AG09319 (cell line): ENCODE measurements around the gene OTP.

Experiments used
- DNase-seq: peaks from one replicate; pipeline ENCODE4 v3.0.0-alpha.2; 2010; ENCODE audit warnings: low read depth; ENCODE audit errors: extremely low read depth
- TF ChIP-seq, protein P1 (sequence below): IDR thresholded peaks from 2 replicates; pipeline ENCODE4 v1.5.1; 2011; ENCODE audit warnings: low read depth, mild to moderate bottlenecking, inconsistent platforms, low read length, moderate library complexity

The OTP gene

DNA sequence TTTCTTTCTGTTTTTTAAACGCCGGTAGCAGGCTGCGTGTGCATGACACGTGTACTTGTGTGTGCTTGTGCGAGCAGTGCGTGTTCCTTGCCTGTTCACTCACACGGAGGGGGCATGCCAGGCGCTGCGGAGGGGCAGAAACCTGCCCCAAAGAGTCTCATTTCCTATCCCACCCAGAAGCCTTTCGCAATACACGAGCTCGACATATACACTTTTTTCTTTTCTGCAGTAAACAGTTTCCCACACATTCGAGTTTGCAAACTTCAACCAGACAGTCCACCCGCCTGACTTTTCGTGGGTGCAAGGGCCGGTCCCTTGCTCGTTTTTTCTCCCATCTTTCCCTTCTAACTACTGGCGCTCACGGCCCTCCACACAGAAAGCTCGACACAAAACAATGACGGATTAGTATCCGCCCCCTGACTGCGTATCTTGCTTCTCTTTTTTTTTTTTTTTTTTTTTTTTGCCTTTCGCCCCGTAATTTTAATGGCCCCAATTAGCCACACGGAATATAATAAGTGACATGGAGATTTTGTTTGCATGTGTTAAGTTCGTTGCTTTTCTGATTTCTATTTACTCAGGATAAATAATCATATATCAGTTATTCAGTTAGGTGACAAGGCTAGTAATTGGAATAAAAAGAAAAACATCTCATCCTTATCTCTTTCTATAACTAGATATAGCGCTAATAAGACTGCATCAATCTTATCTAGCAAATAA is 5.3 kb upstream of the OTP start:
- TF ChIP-seq, protein P1, sequence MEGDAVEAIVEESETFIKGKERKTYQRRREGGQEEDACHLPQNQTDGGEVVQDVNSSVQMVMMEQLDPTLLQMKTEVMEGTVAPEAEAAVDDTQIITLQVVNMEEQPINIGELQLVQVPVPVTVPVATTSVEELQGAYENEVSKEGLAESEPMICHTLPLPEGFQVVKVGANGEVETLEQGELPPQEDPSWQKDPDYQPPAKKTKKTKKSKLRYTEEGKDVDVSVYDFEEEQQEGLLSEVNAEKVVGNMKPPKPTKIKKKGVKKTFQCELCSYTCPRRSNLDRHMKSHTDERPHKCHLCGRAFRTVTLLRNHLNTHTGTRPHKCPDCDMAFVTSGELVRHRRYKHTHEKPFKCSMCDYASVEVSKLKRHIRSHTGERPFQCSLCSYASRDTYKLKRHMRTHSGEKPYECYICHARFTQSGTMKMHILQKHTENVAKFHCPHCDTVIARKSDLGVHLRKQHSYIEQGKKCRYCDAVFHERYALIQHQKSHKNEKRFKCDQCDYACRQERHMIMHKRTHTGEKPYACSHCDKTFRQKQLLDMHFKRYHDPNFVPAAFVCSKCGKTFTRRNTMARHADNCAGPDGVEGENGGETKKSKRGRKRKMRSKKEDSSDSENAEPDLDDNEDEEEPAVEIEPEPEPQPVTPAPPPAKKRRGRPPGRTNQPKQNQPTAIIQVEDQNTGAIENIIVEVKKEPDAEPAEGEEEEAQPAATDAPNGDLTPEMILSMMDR, result no peak
- no peak for DNase-seq

DNA sequence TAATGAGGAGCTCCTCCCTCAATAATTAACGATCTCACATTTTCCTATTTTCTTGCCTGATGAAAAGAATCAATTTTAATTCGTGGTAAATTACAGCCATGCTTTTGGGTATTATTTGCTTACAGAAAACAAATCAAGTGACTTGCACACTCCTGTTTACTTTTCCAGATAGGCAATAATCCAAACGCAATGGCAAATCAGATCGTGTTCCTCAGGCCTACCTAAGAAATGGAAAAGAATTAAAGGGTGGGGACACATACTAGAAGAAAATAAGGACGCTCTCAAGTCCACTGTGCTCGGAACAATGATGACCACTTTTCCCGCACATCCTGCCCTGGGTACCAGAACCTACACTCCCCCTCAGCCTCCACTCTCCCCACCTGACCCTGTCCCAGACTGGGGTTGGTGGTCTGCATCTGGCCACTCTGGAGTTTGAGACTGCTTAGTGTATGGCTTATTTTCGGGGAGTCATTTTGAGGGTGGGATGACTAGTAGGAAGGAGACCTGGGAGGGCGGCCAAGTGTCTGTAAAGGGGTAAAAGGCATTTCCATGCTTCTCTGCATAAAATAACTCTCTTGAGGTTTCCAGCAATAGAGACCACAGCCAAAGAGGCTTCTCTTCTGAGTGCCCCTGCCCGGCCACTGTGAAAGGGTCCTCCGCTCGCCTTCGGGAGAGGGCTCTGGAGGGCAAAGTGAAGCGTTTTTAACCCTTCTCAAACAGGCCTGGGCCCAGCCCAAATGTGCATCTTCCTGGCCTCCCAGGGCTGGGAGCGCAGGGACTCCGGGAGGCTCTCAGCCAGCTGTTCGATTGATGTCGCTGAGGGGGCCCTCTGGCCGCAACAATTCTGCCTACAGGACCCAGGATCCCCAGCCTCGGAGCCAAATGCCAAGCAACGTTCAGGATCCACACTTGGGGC is 4.5 kb upstream of the OTP start:
- DNase-seq, result no peak
- TF ChIP-seq, protein P1, result no peak

DNA sequence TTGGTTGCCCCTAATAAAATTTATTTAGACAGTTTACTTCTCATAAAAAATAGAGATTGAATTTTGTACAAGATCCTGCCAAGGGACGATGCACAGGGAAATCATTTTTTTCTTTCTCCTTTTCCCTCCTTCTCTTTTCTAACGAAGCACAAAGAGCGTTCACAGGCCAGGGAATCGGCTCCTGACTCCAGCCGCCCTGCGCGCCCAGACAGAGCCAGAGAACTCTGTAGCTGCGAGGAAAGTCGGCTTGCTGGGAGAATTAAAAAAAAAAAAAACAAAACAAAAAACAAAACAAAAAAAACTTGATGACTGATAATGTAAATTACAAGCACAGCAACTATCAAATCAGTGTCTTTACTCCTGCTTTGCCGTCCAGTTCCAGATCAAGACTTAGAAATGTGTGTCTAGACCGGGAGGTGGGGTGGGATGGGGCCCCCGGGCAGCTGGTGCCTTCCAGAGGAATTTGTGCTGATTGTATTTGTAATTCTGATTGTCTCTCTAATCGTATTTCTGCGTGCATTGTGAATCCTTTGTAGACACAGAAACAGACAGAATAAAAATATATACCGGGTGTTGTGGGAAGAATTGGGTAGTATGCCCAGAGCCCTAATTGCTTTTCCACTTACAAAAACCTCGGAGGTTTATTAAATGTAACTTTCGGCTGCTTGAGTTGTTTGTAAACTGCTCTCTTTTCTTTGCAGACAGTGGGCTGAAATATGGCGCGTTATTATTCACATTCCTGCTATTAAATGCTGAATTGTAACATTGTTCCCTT is 3.6 kb upstream of the OTP start:
- DNase-seq, result no peak
- TF ChIP-seq, protein P1, result no peak

DNA sequence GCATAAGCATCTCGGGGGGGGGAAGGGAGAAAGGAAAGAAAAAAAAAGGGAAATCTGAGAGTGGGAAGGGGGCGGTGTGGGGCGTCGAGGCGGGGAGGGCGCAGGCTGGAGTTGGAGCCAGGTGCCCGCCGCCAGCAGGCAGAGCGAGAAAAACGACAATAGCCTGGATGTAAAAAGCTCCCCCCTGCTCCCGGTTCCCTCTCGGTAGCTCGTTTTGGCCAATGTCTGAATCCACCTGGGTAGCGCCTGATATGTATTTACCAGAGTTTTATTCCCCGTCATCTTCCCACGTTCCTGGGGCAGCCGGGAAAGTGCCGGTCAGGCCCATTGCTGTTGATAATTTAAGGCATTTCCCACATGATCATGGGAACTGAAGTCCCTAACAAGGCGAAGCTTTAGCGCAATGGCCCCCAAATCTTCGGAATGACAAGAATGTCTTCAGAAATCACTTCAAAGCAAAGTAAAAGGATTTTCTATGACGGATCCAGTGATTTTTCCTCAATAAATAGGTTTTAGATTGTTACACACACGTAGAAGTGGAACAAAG is 3.0 kb upstream of the OTP start:
- TF ChIP-seq, protein P1, result no peak
- no peak for DNase-seq

DNA sequence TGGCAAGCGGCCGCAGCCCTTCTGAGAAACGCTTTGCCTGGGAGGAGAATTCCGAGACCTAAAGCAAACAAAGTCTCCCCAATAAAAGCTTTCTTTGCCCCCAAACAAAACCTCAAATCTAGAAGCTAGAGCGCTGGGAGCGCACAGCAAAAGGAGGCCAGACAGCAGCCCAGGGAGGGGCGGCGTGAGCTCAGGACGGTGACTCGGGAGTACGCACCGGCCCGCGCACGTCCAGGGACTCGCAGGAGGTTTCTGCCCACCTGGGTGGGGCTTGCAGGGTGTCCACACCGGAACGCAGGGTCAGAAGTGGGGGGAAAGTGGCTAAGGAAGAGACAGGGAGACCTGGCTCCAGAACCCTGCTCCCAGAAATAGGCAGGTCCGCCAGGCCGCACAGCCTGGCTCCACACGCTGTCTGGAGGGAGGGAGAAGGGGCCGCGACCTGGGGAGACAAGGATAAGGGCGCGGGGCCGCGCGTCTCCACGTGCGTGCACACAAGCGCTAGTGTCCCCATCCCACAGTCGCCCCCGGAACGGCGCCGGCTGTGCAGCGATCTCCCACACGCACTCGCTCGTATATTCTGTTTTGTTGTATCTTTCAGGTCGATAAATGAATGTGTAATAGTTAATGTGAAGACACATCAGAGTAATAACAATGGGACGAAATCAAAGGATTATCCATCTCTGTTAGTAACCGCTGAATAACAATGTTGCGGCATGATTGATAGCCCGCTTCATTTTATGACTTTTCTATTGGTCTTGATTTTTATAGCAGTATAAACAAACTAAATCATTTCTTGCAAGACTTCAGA is 2.3 kb upstream of the OTP start:
- TF ChIP-seq, protein P1, result no peak
- no peak for DNase-seq

DNA sequence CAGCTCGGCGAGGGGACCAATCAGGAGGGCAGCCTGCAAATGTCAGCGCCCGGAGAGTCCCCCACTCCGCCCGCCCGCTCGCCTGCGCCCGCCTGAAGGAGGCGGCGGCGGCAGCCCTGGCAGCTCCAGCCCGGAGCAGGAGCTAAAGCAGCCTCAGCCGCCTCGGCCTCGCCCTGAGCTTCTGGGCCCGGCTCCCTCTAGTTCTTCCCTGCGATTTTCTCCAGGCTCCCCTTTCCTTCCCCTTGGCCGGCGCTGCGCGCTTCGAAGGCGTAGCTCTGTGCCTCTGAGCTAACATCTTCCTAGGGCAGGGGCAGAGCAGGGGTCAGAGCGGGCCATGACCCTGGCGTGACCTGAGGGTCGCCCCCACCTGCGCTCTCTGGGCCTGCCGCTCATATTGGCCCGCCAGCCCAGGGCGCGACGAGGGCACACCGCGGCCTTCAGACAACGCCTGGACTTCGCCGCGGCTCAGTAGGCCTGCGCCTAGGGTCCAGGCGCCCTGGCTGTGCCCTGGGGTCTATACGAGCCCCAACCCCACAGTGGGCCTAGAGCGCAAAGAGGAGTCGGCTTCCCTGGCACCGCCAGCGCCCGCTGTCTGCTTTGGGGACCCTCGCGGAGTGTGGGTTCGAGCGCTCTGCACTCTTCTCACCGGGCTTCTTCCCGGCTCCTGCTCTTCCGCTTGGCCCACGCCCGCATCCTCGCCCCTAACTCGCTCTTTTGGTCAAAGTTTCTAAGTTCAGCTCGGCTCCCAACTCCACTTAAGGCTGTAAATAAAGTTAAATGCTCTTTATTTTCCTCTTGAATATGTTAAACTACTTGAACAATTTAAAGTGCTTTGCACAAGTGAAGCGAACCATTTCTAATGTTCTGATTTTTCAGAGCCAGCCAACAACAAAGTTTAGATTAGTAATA is 504 bp upstream of the OTP start:
- no peak for DNase-seq
- TF ChIP-seq, protein P1, result no peak
